Measurements from ENCODE around the gene MBP. TPM values are rescaled to one million over a fixed set of nuclear protein-coding genes. Genes with fewer than 3 reads are reported as not detected.

MBP gene
- total RNA-seq, 4 donors from 2014 or later: 45.0 to 60.0 (median 51.9) TPM

DNA sequence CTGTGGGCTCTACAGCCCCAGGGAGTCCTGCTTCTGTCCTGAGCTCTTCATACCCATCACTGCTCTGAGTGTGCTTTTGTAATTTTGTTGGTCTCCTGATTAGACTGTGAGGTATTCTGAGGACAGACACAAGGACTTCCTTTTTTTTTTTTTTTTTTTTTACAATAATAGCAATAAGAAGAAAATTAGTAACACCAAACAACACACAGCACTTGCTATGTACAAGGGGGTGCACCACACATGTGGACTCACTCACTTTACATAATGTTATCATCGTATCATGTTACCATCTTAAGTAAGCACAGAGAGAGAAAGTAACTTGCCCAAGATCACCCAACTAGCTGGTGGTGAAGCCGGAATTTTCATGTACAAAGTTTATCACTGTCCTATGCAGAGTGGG lies 34.6 kb downstream of the MBP start:
- intact Hi-C loops (cut with DNase I; ENCODE audit: low total_unique reads): no loop called here
- 56 to 57% methylated on average over 2 of the region's 2 CpGs for WGBS, 2 donors
- peak in 1 of 2 donors; percentile 28 for DNase-seq (ENCODE audit: low spot score in 2 of 2)
- H3K4me3 ChIP-seq (ENCODE audit: low read depth, poor library complexity, severe bottlenecking): no peak overlapping the region
- TF ChIP-seq, protein P1, sequence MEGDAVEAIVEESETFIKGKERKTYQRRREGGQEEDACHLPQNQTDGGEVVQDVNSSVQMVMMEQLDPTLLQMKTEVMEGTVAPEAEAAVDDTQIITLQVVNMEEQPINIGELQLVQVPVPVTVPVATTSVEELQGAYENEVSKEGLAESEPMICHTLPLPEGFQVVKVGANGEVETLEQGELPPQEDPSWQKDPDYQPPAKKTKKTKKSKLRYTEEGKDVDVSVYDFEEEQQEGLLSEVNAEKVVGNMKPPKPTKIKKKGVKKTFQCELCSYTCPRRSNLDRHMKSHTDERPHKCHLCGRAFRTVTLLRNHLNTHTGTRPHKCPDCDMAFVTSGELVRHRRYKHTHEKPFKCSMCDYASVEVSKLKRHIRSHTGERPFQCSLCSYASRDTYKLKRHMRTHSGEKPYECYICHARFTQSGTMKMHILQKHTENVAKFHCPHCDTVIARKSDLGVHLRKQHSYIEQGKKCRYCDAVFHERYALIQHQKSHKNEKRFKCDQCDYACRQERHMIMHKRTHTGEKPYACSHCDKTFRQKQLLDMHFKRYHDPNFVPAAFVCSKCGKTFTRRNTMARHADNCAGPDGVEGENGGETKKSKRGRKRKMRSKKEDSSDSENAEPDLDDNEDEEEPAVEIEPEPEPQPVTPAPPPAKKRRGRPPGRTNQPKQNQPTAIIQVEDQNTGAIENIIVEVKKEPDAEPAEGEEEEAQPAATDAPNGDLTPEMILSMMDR (IDR thresholded peaks at IDR 0.05): no peak
- TF ChIP-seq POLR2A (IDR thresholded peaks at IDR 0.05): no peak

DNA sequence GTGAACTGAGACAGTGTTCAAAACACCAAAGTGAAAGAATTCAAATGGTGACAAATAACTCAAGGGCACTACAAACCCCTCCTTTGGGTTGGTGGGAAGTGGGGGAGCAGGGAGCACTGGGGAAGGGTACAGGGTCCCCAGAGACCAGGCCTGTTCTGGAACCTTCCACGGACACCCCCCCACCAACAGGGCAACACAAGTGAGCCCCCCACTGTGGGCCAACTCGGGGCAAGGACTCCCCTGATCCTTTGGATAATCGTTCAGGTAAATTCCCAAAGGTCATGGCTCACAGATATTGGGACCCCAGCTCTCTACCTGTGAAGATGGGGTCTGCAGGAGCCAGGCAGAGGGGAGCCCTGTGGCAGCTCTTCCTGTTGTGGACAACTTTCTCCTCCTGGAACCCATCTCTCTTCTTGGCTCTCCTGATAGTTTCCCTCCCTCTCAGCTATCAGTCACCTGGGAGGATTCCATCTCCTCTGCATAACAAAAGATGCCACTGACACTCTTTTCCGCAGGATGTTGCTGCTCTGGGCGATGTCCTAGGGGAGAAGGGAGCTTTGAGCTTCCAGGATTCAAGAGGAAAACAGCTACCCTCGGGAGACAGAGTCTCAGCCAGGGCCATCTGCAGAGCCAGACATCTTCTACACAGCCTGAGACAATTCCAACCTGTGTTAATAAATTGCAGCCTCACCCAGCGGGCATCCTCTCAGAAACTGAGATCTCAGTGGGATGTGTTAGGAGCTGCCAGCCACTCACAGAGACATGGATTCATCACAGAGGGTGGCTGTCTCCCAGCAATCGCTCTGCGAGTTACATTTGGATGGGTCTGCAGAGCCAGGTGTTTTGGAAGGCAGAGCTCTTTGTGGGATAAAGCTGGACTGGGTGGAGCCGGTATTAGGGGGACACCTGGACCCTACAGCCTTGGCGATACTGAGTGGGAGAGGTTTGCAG lies 35.4 kb downstream of the MBP start:
- no peak overlapping the region for H3K4me3 ChIP-seq (ENCODE audit: low read depth, poor library complexity, severe bottlenecking)
- whole genome bisulfite sequencing, 2 donors: 71 to 73% methylated on average over 11 of the region's 11 CpGs
- intact Hi-C loops (cut with DNase I; ENCODE audit: low total_unique reads): no loop called here
- peak in 1 of 2 donors; percentile 78 for DNase-seq (ENCODE audit: low spot score in 2 of 2)
- no peak for TF ChIP-seq POLR2A (IDR thresholded peaks at IDR 0.05)
- TF ChIP-seq, protein P1 (IDR thresholded peaks at IDR 0.05): no peak

GRCh38 chr18:77095391-77096371 lies 36.9 kb downstream of the MBP start:
- intact Hi-C loops (cut with DNase I; ENCODE audit: low total_unique reads): no loop called here
- peak in 1 of 2 donors; percentile 58 for DNase-seq (ENCODE audit: low spot score in 2 of 2)
- no peak overlapping the region for H3K4me3 ChIP-seq (ENCODE audit: low read depth, poor library complexity, severe bottlenecking)
- WGBS, 2 donors: 80 to 87% methylated on average over 13 of the region's 13 CpGs
- TF ChIP-seq POLR2A (IDR thresholded peaks at IDR 0.05): no peak
- TF ChIP-seq, protein P1 (IDR thresholded peaks at IDR 0.05): no peak

- H3K4me3 ChIP-seq (ENCODE audit: low read depth, poor library complexity, severe bottlenecking): no peak overlapping the region
- DNase-seq (ENCODE audit: low spot score in 2 of 2): peak in 1 of 2 donors; percentile 49
- WGBS, 2 donors: 74 to 80% methylated on average over 12 of the region's 12 CpGs
- no peak for TF ChIP-seq POLR2A (IDR thresholded peaks at IDR 0.05)
- TF ChIP-seq, protein P1 (IDR thresholded peaks at IDR 0.05): no peak
- intact Hi-C loops (cut with DNase I; ENCODE audit: low total_unique reads): no loop called here
Observed at GRCh38 chr18:77093586-77093985, 39.0 kb downstream of the MBP start.

DNA sequence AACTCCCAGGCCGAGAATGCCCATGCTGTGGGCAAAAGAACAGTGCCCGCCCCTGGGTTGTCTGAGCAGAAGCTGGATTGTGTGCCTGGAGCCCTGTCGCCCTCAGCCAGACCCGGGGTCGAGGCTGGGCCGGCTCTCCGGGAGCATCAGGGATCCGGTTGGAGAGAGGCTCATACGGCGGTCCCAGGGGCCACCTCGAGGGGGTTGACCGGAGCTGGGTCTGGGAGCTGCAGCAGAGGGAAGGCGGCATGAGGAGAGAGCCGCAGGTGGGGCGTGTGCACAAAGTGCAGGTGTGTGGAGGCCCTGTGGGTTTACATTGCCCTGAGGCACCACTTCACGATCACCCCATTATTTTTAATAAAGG lies 39.5 kb downstream of the MBP start:
- no peak overlapping the region for H3K4me3 ChIP-seq (ENCODE audit: low read depth, poor library complexity, severe bottlenecking)
- DNase-seq (ENCODE audit: low spot score in 2 of 2): peak in 1 of 2 donors; percentile 75
- no peak for TF ChIP-seq POLR2A (IDR thresholded peaks at IDR 0.05)
- TF ChIP-seq, protein P1 (IDR thresholded peaks at IDR 0.05): no peak
- WGBS, 2 donors: 81 to 91% methylated on average over 16 of the region's 16 CpGs
- intact Hi-C loops (cut with DNase I; ENCODE audit: low total_unique reads): no loop called here

Measured in lower leg skin (tissue), 4 donors.